Endodermal cell (in vitro differentiated cells): ENCODE data around the gene FDXR. TPM values are rescaled to one million over a fixed set of nuclear protein-coding genes. Genes with fewer than 3 reads are reported as not detected.

ENCODE experiments used
- DNase-seq: peaks from one replicate; pipeline ENCODE4 v3.0.0-alpha.2; 2017
- H3K27ac ChIP-seq: 2 replicates; pipeline ENCODE4 v1.5.1; 2013; ENCODE audit warnings: mild to moderate bottlenecking, low read depth, low read length, moderate library complexity
- H3K27me3 ChIP-seq: 2 replicates; pipeline ENCODE4 v1.6.1; 2013; ENCODE audit warnings: mild to moderate bottlenecking, low read length, moderate library complexity; ENCODE audit not compliant: insufficient read depth, control insufficient read depth, poor library complexity, severe bottlenecking
- H3K36me3 ChIP-seq: 2 replicates; pipeline ENCODE4 v1.7.0; 2013; ENCODE audit warnings: mild to moderate bottlenecking, low read length, moderate library complexity; ENCODE audit not compliant: control insufficient read depth, insufficient read depth
- H3K4me1 ChIP-seq: one replicate; pipeline ENCODE4 v1.7.0; 2013; ENCODE audit warnings: low read length; ENCODE audit not compliant: control insufficient read depth, insufficient read depth
- H3K4me3 ChIP-seq: 2 replicates; pipeline ENCODE4 v1.5.1; 2013; ENCODE audit warnings: mild to moderate bottlenecking, low read length, moderate library complexity
- H3K9ac ChIP-seq: 2 replicates; pipeline ENCODE4 v1.6.1; 2013; ENCODE audit warnings: mild to moderate bottlenecking, low read length, moderate library complexity; ENCODE audit not compliant: poor library complexity, severe bottlenecking; ENCODE audit errors: extremely low read depth
- H3K9me3 ChIP-seq: 2 replicates; pipeline ENCODE4 v1.6.1; 2013; ENCODE audit warnings: mild to moderate bottlenecking, low read length, moderate library complexity; ENCODE audit not compliant: control insufficient read depth
- H3K27ac Mint-ChIP-seq: 2 replicates; pipeline ENCODE4 v1.8.0; 2020; ENCODE audit warnings: mixed read lengths
- H3K27me3 Mint-ChIP-seq: 2 replicates; pipeline ENCODE4 v1.8.0; 2021; ENCODE audit warnings: mild to moderate bottlenecking, mixed read lengths; ENCODE audit not compliant: insufficient read depth
- H3K36me3 Mint-ChIP-seq: 2 replicates; pipeline ENCODE4 v1.8.0; 2020; ENCODE audit warnings: low read depth, mixed read lengths
- H3K4me1 Mint-ChIP-seq: 2 replicates; pipeline ENCODE4 v1.8.0; 2020; ENCODE audit warnings: mixed read lengths
- H3K4me3 Mint-ChIP-seq: 2 replicates; pipeline ENCODE4 v1.8.0; 2020; ENCODE audit warnings: mild to moderate bottlenecking, moderate library complexity, mixed read lengths
- H3K9me3 Mint-ChIP-seq: 2 replicates; pipeline ENCODE4 v1.8.0; 2020; ENCODE audit warnings: mild to moderate bottlenecking, mixed read lengths
- WGBS, 2 experiments: methylation state at CpG; one replicate each; pipeline versions ENCODE4 v1.1.5 to v1.1.7; 2013; ENCODE audit warnings: missing lambda C conversion rate in 2 of 2, mixed read lengths in 1 of 2; ENCODE audit not compliant: insufficient coverage in 1 of 2, insufficient read length in 1 of 2; 5-methylcytosine and 5-hydroxymethylcytosine counted together
- total RNA-seq, 2 donors: library from RNA; stranded (reverse); fragmentation: NEBNext Ultra II Directional in 1 of 2; extraction: Animal tissue kit (Norgen Biotek cat#: 25700) in 1 of 2; gene quantifications; 2 replicates in 1 of 2; 3 replicates in 1 of 2; pipeline ENCODE4 v1.2.1, GENCODE V29; 2021
- TF ChIP-seq, protein P1 (sequence below): fragments of 200-600 bp; sonication (generic); conservative IDR thresholded peaks from 2 replicates; pipeline ENCODE4 v1.5.0; 2021; ENCODE audit warnings: antibody characterized with exemption, mild to moderate bottlenecking

FDXR gene
- total RNA-seq, 2 donors from 2014 or later: 17.3 to 19.4 TPM

DNA sequence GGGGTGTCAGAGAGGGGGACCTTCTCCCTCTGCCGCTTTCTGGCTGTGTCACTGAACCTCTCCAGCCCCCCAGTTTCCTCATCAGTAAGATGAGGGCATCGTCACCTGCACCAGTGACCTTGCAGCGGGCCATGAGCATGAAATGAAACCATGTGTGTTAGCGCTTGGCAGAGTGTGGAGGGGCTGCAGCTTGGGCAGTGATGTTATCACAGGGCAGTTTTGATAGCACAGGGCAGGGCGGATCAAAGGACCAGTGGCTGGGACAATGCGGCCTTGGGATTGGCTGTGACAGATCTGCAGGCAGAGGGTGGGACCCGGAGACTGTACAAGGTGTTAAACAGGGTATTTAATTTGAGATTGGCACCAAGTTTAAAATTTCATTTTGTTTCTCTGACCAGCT, 57.7 kb downstream of the FDXR start:
- Mint-ChIP-seq H3K4me3 (no peak overlapping the region), H3K27me3 (no peaks in the 10 kb centered on the region), H3K36me3 (peaks cover 47% of the 10 kb centered on the region), H3K9me3 (no peaks in the 10 kb centered on the region), H3K27ac (no peak overlapping the region), H3K4me1 (peaks cover 8% of the 10 kb centered on the region)
- Histone ChIP-seq H3K9me3 (no peaks in the 10 kb centered on the region), H3K4me1 (peaks cover 8% of the 10 kb centered on the region), H3K27me3 (no peaks in the 10 kb centered on the region), H3K4me3 (no peak overlapping the region), H3K27ac (no peak overlapping the region), H3K36me3 (peaks cover 11% of the 10 kb centered on the region), H3K9ac (no peak overlapping the region)
- TF ChIP-seq, protein P1, sequence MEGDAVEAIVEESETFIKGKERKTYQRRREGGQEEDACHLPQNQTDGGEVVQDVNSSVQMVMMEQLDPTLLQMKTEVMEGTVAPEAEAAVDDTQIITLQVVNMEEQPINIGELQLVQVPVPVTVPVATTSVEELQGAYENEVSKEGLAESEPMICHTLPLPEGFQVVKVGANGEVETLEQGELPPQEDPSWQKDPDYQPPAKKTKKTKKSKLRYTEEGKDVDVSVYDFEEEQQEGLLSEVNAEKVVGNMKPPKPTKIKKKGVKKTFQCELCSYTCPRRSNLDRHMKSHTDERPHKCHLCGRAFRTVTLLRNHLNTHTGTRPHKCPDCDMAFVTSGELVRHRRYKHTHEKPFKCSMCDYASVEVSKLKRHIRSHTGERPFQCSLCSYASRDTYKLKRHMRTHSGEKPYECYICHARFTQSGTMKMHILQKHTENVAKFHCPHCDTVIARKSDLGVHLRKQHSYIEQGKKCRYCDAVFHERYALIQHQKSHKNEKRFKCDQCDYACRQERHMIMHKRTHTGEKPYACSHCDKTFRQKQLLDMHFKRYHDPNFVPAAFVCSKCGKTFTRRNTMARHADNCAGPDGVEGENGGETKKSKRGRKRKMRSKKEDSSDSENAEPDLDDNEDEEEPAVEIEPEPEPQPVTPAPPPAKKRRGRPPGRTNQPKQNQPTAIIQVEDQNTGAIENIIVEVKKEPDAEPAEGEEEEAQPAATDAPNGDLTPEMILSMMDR: no peak
- WGBS, 2 experiments: 95 to 98% methylated on average over 7 of the region's 7 CpGs
- DNase-seq: no peak

DNA sequence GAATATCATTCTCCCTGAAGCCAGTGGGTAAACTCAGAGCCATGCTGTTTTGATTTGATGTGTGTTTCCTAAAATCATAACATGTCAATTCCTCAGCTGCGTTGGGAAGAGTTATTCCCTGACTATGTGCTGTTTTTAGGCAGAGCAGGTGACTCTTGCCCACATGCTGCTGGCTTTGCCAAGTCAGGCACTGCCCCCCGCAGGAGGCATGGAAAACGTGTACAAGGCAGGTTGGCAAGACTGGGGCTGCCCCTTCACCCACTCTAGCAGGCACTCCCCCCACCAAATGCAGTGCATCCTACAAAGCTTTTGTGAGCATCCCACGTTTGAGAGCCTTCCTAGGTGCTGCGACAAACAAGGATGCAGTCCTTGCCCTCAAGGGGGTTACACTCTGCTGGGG, 58.3 kb downstream of the FDXR start:
- Histone ChIP-seq H3K4me3 (no peak overlapping the region), H3K9me3 (no peaks in the 10 kb centered on the region), H3K27me3 (no peaks in the 10 kb centered on the region), H3K27ac (no peak overlapping the region), H3K36me3 (peaks cover 11% of the 10 kb centered on the region), H3K4me1 (peaks cover 8% of the 10 kb centered on the region), H3K9ac (no peak overlapping the region)
- no peak overlapping the region for H3K27ac Mint-ChIP-seq
- TF ChIP-seq, protein P1: no peak
- no peaks in the 10 kb centered on the region for H3K27me3 Mint-ChIP-seq
- peaks cover 42% of the 10 kb centered on the region for H3K36me3 Mint-ChIP-seq
- peaks cover 8% of the 10 kb centered on the region for H3K4me1 Mint-ChIP-seq
- 88 to 91% methylated on average over 4 to 5 of the region's 5 CpGs for WGBS, 2 experiments
- no peak for DNase-seq
- no peaks in the 10 kb centered on the region for H3K9me3 Mint-ChIP-seq
- no peak overlapping the region for H3K4me3 Mint-ChIP-seq

Other genes with a start within 250 kb of the FDXR start
- gene CD300E, start 249.3 kb downstream of the FDXR start, total RNA-seq: 1 to 10 TPM in 1 of 2 donors, under 1 TPM in 1; 0.75 to 1.5 TPM
- not detected for gene CD300LF, start 160.1 kb downstream of the FDXR start, total RNA-seq
- gene RAB37, start 135.7 kb downstream of the FDXR start, total RNA-seq: 1 to 10 TPM; 6.8 to 8.4 TPM
- gene NHERF1, start 124.4 kb downstream of the FDXR start, total RNA-seq: 100 to 1,000 TPM; 116 to 138 TPM
- gene NAT9, start 96.6 kb downstream of the FDXR start, total RNA-seq: 10 to 100 TPM; 58.3 to 77.3 TPM
- under 1 TPM; 0.24 to 0.31 TPM for gene GRIN2C, start 13.1 kb downstream of the FDXR start, total RNA-seq
- gene FADS6, start 20.6 kb upstream of the FDXR start, total RNA-seq: 1 to 10 TPM; 4.7 to 5.7 TPM
- gene USH1G, start 50.3 kb upstream of the FDXR start, total RNA-seq: under 1 TPM; 0.11 to 0.13 TPM
- not detected for gene OTOP2, start 51.3 kb upstream of the FDXR start, total RNA-seq
- gene OTOP3, start 62.9 kb upstream of the FDXR start, total RNA-seq: not detected
- 10 to 100 TPM in 1 of 2 donors, 1 to 10 TPM in 1; 7.6 to 11.4 TPM for gene HID1, start 99.8 kb upstream of the FDXR start, total RNA-seq
- gene CDR2L, start 114.6 kb upstream of the FDXR start, total RNA-seq: 10 to 100 TPM; 20.4 to 23.6 TPM
- gene MRPL58, start 139.7 kb upstream of the FDXR start, total RNA-seq: 10 to 100 TPM; 29.7 to 30.1 TPM
- 100 to 1,000 TPM; 244 to 295 TPM for gene ATP5PD, start 174.0 kb upstream of the FDXR start, total RNA-seq
- gene KCTD2, start 174.2 kb upstream of the FDXR start, total RNA-seq: 10 to 100 TPM; 27.7 to 32.8 TPM
- 10 to 100 TPM; 28.8 to 54.0 TPM for gene SLC16A5, start 215.0 kb upstream of the FDXR start, total RNA-seq
- 10 to 100 TPM; 20.0 to 26.6 TPM for gene ARMC7, start 237.0 kb upstream of the FDXR start, total RNA-seq